Ascending aorta (tissue), 2 donors: Measurements from ENCODE around the gene SORBS2. TPM values are rescaled to one million over a fixed set of nuclear protein-coding genes. Genes with fewer than 3 reads are reported as not detected.

Experiments used
- DNase-seq, 2 donors: peaks; one replicate each; pipeline ENCODE4 v3.0.0-alpha.2; 2019; ENCODE audit warnings: low spot score in 2 of 2
- H3K27ac ChIP-seq, 2 donors: fragments of 200-600 bp; sonication (generic); one replicate each; pipeline ENCODE4 v1.5.1; 2016 to 2017; ENCODE audit warnings: mild to moderate bottlenecking in 1 of 2
- H3K27me3 ChIP-seq: fragments of 200-600 bp; sonication (generic); one replicate; pipeline ENCODE4 v1.5.1; 2017
- H3K36me3 ChIP-seq, 2 donors: fragments of 200-600 bp; sonication (generic); one replicate each; pipeline ENCODE4 v1.5.1; 2016
- H3K4me1 ChIP-seq, 2 donors: fragments of 200-600 bp; sonication (generic); one replicate each; pipeline ENCODE4 v1.5.1; 2016 to 2017; ENCODE audit warnings: mild to moderate bottlenecking in 1 of 2
- H3K4me3 ChIP-seq, 2 donors: fragments of 200-600 bp; sonication (generic); one replicate each; pipeline ENCODE4 v1.5.1; 2016 to 2017; ENCODE audit warnings: mild to moderate bottlenecking in 1 of 2
- H3K9me3 ChIP-seq, 2 donors: fragments of 200-600 bp; sonication (generic); one replicate each; pipeline ENCODE4 v1.5.1; 2016
- CTCF ChIP-seq, 3 experiments: fragments of 200-600 bp in 2 of 3; fragments of 450-650 bp in 1 of 3; sonication (generic) in 2 of 3; IDR thresholded peaks; one replicate each; pipeline ENCODE4 v1.5.1; 2016 to 2019; ENCODE audit warnings: antibody characterized with exemption in 3 of 3, mild to moderate bottlenecking in 1 of 3, moderate library complexity in 1 of 3
- intact Hi-C: fragments of 100-400 bp; cut with DNase I; formaldehyde crosslinking; loops from one replicate; pipeline ENCODE4 v1.15.1; 2023
- total RNA-seq: library from RNA; depleted of rRNA; stranded (reverse); fragments of >200 nt; gene quantifications from one replicate; pipeline ENCODE4 v1.1.0, GENCODE V29; 2016

SORBS2 gene
- total RNA-seq, 1 donor from 2014 or later: 246 TPM

- Histone ChIP-seq H3K36me3 (peaks cover 3 to 9% of the 10 kb centered on the region in 2 donors), H3K27me3 (no peaks in the 10 kb centered on the region), H3K4me3 (no peak overlapping the region), H3K9me3 (no peaks in the 10 kb centered on the region), H3K4me1 (peaks cover 0 to 3% of the 10 kb centered on the region in 2 donors), H3K27ac (no peak overlapping the region)
- DNase-seq: no peak
- TF ChIP-seq CTCF (IDR thresholded peaks at IDR 0.05): no peak
- intact Hi-C loops: no loop called here
Measured at GRCh38 chr4:185679523-185679922, 132.5 kb downstream of the SORBS2 start.

- H3K9me3 ChIP-seq: no peaks in the 10 kb centered on the region
- no peak for TF ChIP-seq CTCF (IDR thresholded peaks at IDR 0.05)
- H3K27ac ChIP-seq: no peak overlapping the region
- intact Hi-C loops: no loop called here
- H3K27me3 ChIP-seq: no peaks in the 10 kb centered on the region
- H3K4me1 ChIP-seq: peaks cover 0 to 2% of the 10 kb centered on the region in 2 donors
- DNase-seq: no peak
- H3K4me3 ChIP-seq: no peak overlapping the region
- peaks cover 3 to 9% of the 10 kb centered on the region in 2 donors for H3K36me3 ChIP-seq
Measured at GRCh38 chr4:185677637-185678314, 134.2 kb downstream of the SORBS2 start.

DNA sequence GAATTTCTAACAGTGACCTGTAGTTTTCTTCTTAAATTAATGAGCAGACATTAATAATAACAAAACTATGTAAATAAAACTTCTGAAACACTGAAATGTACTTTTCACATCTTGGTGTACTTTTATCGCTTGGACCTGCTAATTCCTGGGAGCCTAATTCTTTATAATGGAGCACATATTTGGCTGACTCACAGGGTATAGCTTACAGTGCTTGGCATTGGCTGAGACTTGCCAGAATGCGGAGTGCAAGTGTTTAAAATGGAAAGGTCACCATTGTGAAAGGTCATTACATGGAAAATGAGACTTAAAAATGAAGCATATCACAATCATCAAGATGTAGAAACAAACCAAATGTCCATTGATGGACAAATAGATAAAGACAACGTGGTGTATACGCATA is 139.4 kb downstream of the SORBS2 start:
- no peak overlapping the region for H3K4me3 ChIP-seq
- H3K9me3 ChIP-seq: no peaks in the 10 kb centered on the region
- H3K27ac ChIP-seq: peak overlapping the region in 1 of 2 donors; percentile 8
- no peak for TF ChIP-seq CTCF (IDR thresholded peaks at IDR 0.05)
- no peak for DNase-seq
- peaks cover 3 to 9% of the 10 kb centered on the region in 2 donors for H3K36me3 ChIP-seq
- H3K4me1 ChIP-seq: no peaks in the 10 kb centered on the region
- intact Hi-C loops: no loop called here
- no peaks in the 10 kb centered on the region for H3K27me3 ChIP-seq

- intact Hi-C loops: no loop called here
- H3K9me3 ChIP-seq: no peaks in the 10 kb centered on the region
- no peaks in the 10 kb centered on the region for H3K27me3 ChIP-seq
- no peak overlapping the region for H3K4me3 ChIP-seq
- TF ChIP-seq CTCF (IDR thresholded peaks at IDR 0.05): no peak
- H3K4me1 ChIP-seq: no peaks in the 10 kb centered on the region
- no peak for DNase-seq
- H3K36me3 ChIP-seq: peaks cover 0 to 7% of the 10 kb centered on the region in 2 donors
- H3K27ac ChIP-seq: peak overlapping the region in 1 of 2 donors; percentile 8
Measured at GRCh38 chr4:185672151-185672550, 139.8 kb downstream of the SORBS2 start.

DNA sequence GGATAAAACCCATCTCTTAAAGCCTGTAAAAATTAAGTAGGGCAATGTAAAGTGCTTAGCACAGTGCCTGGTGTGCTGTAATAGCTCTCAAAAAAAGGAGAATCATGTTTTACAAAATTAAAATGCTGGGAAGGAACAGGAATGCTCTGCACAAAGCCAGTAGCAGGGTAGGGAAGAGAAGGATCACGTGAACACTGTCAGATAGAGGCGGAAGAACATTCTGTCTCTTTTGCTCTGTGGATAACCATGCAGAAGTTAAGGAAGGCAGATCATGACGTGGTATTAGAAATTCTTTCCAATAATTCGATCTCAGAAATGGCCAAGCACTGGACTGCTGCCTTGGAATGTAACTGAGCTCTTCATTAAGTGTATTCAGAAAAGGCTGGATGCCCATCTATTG is 140.5 kb downstream of the SORBS2 start:
- no peaks in the 10 kb centered on the region for H3K9me3 ChIP-seq
- no peaks in the 10 kb centered on the region for H3K27me3 ChIP-seq
- TF ChIP-seq CTCF (IDR thresholded peaks at IDR 0.05): no peak
- H3K4me3 ChIP-seq: no peak overlapping the region
- no peak for DNase-seq
- peak overlapping the region in 1 of 2 donors; percentile 9 for H3K27ac ChIP-seq
- no peaks in the 10 kb centered on the region for H3K4me1 ChIP-seq
- H3K36me3 ChIP-seq: peaks cover 0 to under 1% of the 10 kb centered on the region in 2 donors
- intact Hi-C loops: no loop called here
